Peyer's patch (tissue), 4 donors: Measurements from ENCODE around the gene NT5DC3. TPM values are rescaled to one million over a fixed set of nuclear protein-coding genes. Genes with fewer than 3 reads are reported as not detected.

Experiments
- DNase-seq, 3 donors: peaks; one replicate each; pipeline ENCODE4 v3.0.0-alpha.2; 2017 to 2019
- H3K27ac ChIP-seq, 4 donors: fragments of 200-600 bp; sonication (generic); one replicate each; pipeline ENCODE4 v1.5.1; 2016 to 2019
- H3K27me3 ChIP-seq, 2 donors: fragments of 200-600 bp; sonication (generic); one replicate each; pipeline ENCODE4 v1.5.1; 2019
- H3K36me3 ChIP-seq, 3 donors: fragments of 200-600 bp; sonication (generic); one replicate each; pipeline ENCODE4 v1.5.1; 2016 to 2019
- H3K4me1 ChIP-seq, 4 donors: fragments of 200-600 bp; sonication (generic); one replicate each; pipeline ENCODE4 v1.5.1; 2016 to 2019
- H3K4me3 ChIP-seq, 4 donors: fragments of 200-600 bp; sonication (generic); 1 replicate in 3 of 4; 2 replicates in 1 of 4; pipeline ENCODE4 v1.5.1; 2016 to 2019; ENCODE audit warnings: mild to moderate bottlenecking in 1 of 4
- H3K9me3 ChIP-seq, 4 donors: fragments of 200-600 bp; sonication (generic); one replicate each; pipeline ENCODE4 v1.5.1; 2016 to 2019; ENCODE audit warnings: mild to moderate bottlenecking in 1 of 4
- POLR2A ChIP-seq, 2 donors: fragments of 450-650 bp; IDR thresholded peaks; one replicate each; pipeline ENCODE4 v1.5.1; 2017; ENCODE audit warnings: antibody characterized with exemption in 2 of 2, mild to moderate bottlenecking in 2 of 2, moderate library complexity in 2 of 2
- total RNA-seq, 4 donors: library from RNA; depleted of rRNA; stranded (reverse); fragments of >200 nt; gene quantifications; one replicate each; pipeline ENCODE4 v1.1.0, GENCODE V29; 2016
- TF ChIP-seq, protein P1 (sequence below), 6 experiments: fragments of 450-650 bp in 4 of 6; fragments of 200-600 bp in 2 of 6; sonication (generic) in 1 of 6; IDR thresholded peaks; one replicate each; pipeline ENCODE4 v1.5.1; 2017 to 2019; ENCODE audit warnings: antibody characterized with exemption in 6 of 6, mild to moderate bottlenecking in 3 of 6, moderate library complexity in 1 of 6

Gene NT5DC3
- total RNA-seq, 4 donors from 2014 or later: 3.9 to 10.2 (median 7.4) TPM

- DNase-seq: no peak
- no peaks in the 10 kb centered on the region for H3K4me1 ChIP-seq
- TF ChIP-seq, protein P1, sequence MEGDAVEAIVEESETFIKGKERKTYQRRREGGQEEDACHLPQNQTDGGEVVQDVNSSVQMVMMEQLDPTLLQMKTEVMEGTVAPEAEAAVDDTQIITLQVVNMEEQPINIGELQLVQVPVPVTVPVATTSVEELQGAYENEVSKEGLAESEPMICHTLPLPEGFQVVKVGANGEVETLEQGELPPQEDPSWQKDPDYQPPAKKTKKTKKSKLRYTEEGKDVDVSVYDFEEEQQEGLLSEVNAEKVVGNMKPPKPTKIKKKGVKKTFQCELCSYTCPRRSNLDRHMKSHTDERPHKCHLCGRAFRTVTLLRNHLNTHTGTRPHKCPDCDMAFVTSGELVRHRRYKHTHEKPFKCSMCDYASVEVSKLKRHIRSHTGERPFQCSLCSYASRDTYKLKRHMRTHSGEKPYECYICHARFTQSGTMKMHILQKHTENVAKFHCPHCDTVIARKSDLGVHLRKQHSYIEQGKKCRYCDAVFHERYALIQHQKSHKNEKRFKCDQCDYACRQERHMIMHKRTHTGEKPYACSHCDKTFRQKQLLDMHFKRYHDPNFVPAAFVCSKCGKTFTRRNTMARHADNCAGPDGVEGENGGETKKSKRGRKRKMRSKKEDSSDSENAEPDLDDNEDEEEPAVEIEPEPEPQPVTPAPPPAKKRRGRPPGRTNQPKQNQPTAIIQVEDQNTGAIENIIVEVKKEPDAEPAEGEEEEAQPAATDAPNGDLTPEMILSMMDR (IDR thresholded peaks at IDR 0.05): no peak
- no peak for TF ChIP-seq POLR2A (IDR thresholded peaks at IDR 0.05)
- H3K27ac ChIP-seq: no peak overlapping the region
- no peak overlapping the region for H3K4me3 ChIP-seq
- H3K36me3 ChIP-seq: peaks cover 0 to 3% (median 0%) of the 10 kb centered on the region in 3 donors
- no peaks in the 10 kb centered on the region for H3K27me3 ChIP-seq
- no peaks in the 10 kb centered on the region for H3K9me3 ChIP-seq
Measured at GRCh38 chr12:103786201-103786600, 54.8 kb downstream of the NT5DC3 start.

GRCh38 chr12:103785243-103786031 lies 55.6 kb downstream of the NT5DC3 start:
- Histone ChIP-seq H3K4me1 (no peaks in the 10 kb centered on the region), H3K27ac (no peak overlapping the region), H3K9me3 (no peaks in the 10 kb centered on the region), H3K4me3 (no peak overlapping the region), H3K36me3 (peaks cover 0 to 3% (median 0%) of the 10 kb centered on the region in 3 donors), H3K27me3 (no peaks in the 10 kb centered on the region)
- TF ChIP-seq, protein P1 (IDR thresholded peaks at IDR 0.05): no peak
- no peak for TF ChIP-seq POLR2A (IDR thresholded peaks at IDR 0.05)
- no peak for DNase-seq

GRCh38 chr12:103783744-103784664 lies 57.0 kb downstream of the NT5DC3 start:
- Histone ChIP-seq H3K27ac (no peak overlapping the region), H3K4me1 (no peaks in the 10 kb centered on the region), H3K36me3 (peaks cover 0 to 3% (median 0%) of the 10 kb centered on the region in 3 donors), H3K27me3 (no peaks in the 10 kb centered on the region), H3K9me3 (no peaks in the 10 kb centered on the region), H3K4me3 (no peak overlapping the region)
- DNase-seq: peak in 2 of 3 donors; percentile 45 to 63
- TF ChIP-seq, protein P1 (IDR thresholded peaks at IDR 0.05): peak in 3 of 6 experiments; percentile 27 to 45 (median 35)
- TF ChIP-seq POLR2A (IDR thresholded peaks at IDR 0.05): no peak

- no peak for TF ChIP-seq POLR2A (IDR thresholded peaks at IDR 0.05)
- TF ChIP-seq, protein P1 (IDR thresholded peaks at IDR 0.05): no peak
Measured at GRCh38 chr12:103782399-103782798, 58.6 kb downstream of the NT5DC3 start.

GRCh38 chr12:103780992-103781391 lies 60.0 kb downstream of the NT5DC3 start:
- no peaks in the 10 kb centered on the region for H3K4me1 ChIP-seq
- H3K27me3 ChIP-seq: no peaks in the 10 kb centered on the region
- no peak overlapping the region for H3K4me3 ChIP-seq
- no peak overlapping the region for H3K27ac ChIP-seq
- DNase-seq: no peak
- TF ChIP-seq, protein P1 (IDR thresholded peaks at IDR 0.05): no peak
- TF ChIP-seq POLR2A (IDR thresholded peaks at IDR 0.05): no peak
- peaks cover 0 to 23% (median 0%) of the 10 kb centered on the region in 3 donors for H3K36me3 ChIP-seq
- no peaks in the 10 kb centered on the region for H3K9me3 ChIP-seq

More at GRCh38 chr12:103782399-103782798, 58.6 kb downstream of the NT5DC3 start:
- H3K27me3 ChIP-seq: no peaks in the 10 kb centered on the region
- no peak overlapping the region for H3K4me3 ChIP-seq
- peak in 1 of 3 donors; percentile 19 for DNase-seq
- H3K36me3 ChIP-seq: peaks cover 0 to 15% (median 0%) of the 10 kb centered on the region in 3 donors
- H3K9me3 ChIP-seq: no peaks in the 10 kb centered on the region
- no peak overlapping the region for H3K27ac ChIP-seq
- H3K4me1 ChIP-seq: no peaks in the 10 kb centered on the region
